Kidney (tissue), 14 donors: ENCODE results near the gene LSMEM2. TPM values are rescaled to one million over a fixed set of nuclear protein-coding genes. Genes with fewer than 3 reads are reported as not detected.

Experiments used
- DNase-seq, 5 donors: peaks; one replicate each; pipeline ENCODE4 v3.0.0-alpha.2; 2013 to 2020
- FAIRE-seq: peaks from 2 replicates; lab custom pipeline; 2012; peaks lifted over from hg19 to GRCh38; lab: Jason Lieb, UNC
- H3K27ac ChIP-seq, 2 donors: one replicate each; pipeline ENCODE4 v1.7.0; 2013; ENCODE audit warnings: low read depth in 2 of 2, low read length in 2 of 2, inconsistent platforms in 1 of 2
- H3K27me3 ChIP-seq: one replicate; pipeline ENCODE4 v1.7.1; 2013; ENCODE audit warnings: low read length, inconsistent platforms; ENCODE audit not compliant: control insufficient read depth, insufficient read depth
- H3K36me3 ChIP-seq, 3 donors: one replicate each; pipeline versions ENCODE4 v1.7.0 to v1.7.1; 2013; ENCODE audit warnings: low read length in 3 of 3, control low read depth in 1 of 3, inconsistent platforms in 1 of 3; ENCODE audit not compliant: insufficient read depth in 3 of 3, control insufficient read depth in 2 of 3
- H3K4me1 ChIP-seq, 3 donors: one replicate each; pipeline versions ENCODE4 v1.7.0 to v1.7.1; 2013; ENCODE audit warnings: low read length in 3 of 3, inconsistent platforms in 1 of 3, low read depth in 1 of 3; ENCODE audit not compliant: control insufficient read depth in 2 of 3, insufficient read depth in 2 of 3
- H3K4me3 ChIP-seq, 3 donors: one replicate each; pipeline versions ENCODE4 v1.7.0 to v1.8.1; 2013; ENCODE audit warnings: low read length in 3 of 3, control low read depth in 1 of 3, inconsistent platforms in 1 of 3
- H3K9ac ChIP-seq, 3 donors: one replicate each; pipeline versions ENCODE4 v1.7.0 to v1.7.1; 2013; ENCODE audit warnings: low read length in 3 of 3, control low read depth in 1 of 3, inconsistent platforms in 1 of 3
- H3K9me3 ChIP-seq, 3 donors: one replicate each; pipeline versions ENCODE4 v1.7.0 to v1.7.1; 2013; ENCODE audit warnings: low read length in 3 of 3, control low read depth in 1 of 3, inconsistent platforms in 1 of 3; ENCODE audit not compliant: control insufficient read depth in 2 of 3, insufficient read depth in 1 of 3
- CTCF ChIP-seq: IDR thresholded peaks from 3 replicates; pipeline ENCODE4 v1.5.1; 2012; ENCODE audit warnings: mild to moderate bottlenecking, moderate library complexity, borderline replicate concordance; ENCODE audit not compliant: insufficient read depth; ENCODE audit errors: extremely low read depth
- intact Hi-C: fragments of 100-400 bp; cut with DNase I; formaldehyde crosslinking; loops from one replicate; pipeline ENCODE4 v1.11.1; 2022
- polyA plus RNA-seq: library from polyadenylated mRNA; stranded (reverse); fragments of 350-450 nt; fragmentation: Illumina TruSeq; extraction: RNeasy Lipid Tissue Mini Kit (QIAGEN cat#74804); gene quantifications from one replicate; pipeline ENCODE4 v1.2.3, GENCODE V29; 2014; ENCODE audit warnings: low read depth, low replicate concordance; ENCODE audit not compliant: insufficient read depth
- total RNA-seq: library from RNA; stranded (reverse); fragmentation: NEBNext Ultra II Directional; extraction: Animal tissue kit (Norgen Biotek cat#: 25700); gene quantifications from one replicate; pipeline ENCODE4 v1.2.1, GENCODE V29; 2021
- donor health status: control.
- donor health status: control.
- donor health status: control.
- donor health status: control.
- donor health status: control.
- donor health status: DM: yes; HTN: yes; CAD: no.
- donor health status: Normal renal cell carcinoma (clear cell type).

Gene LSMEM2
- total and polyA plus RNA-seq, 2 donors from 2014 or later: 0.22 to 0.62 TPM

GRCh38 chr3:50230794-50231125 is 48.1 kb upstream of the LSMEM2 start:
- intact Hi-C loops: no loop called here
- Histone ChIP-seq H3K9ac (no peak overlapping the region), H3K36me3 (no peaks in the 10 kb centered on the region), H3K4me1 (peaks cover 0 to 25% (median 0%) of the 10 kb centered on the region in 3 donors), H3K27me3 (no peaks in the 10 kb centered on the region), H3K9me3 (no peaks in the 10 kb centered on the region), H3K27ac (no peak overlapping the region), H3K4me3 (no peak overlapping the region)
- DNase-seq: no peak
- no peak for FAIRE-seq
- TF ChIP-seq CTCF: no peak

GRCh38 chr3:50231581-50231980 is 47.3 kb upstream of the LSMEM2 start:
- TF ChIP-seq CTCF: no peak
- DNase-seq (no peak), FAIRE-seq (no peak)
- Histone ChIP-seq H3K27me3 (no peaks in the 10 kb centered on the region), H3K4me1 (peaks cover 0 to 22% (median 0%) of the 10 kb centered on the region in 3 donors), H3K27ac (no peak overlapping the region), H3K9me3 (no peaks in the 10 kb centered on the region), H3K9ac (no peak overlapping the region), H3K36me3 (no peaks in the 10 kb centered on the region), H3K4me3 (no peak overlapping the region)
- intact Hi-C loops: no loop called here

- H3K9me3 ChIP-seq: no peaks in the 10 kb centered on the region
- H3K4me3 ChIP-seq: no peak overlapping the region
- H3K27me3 ChIP-seq: no peaks in the 10 kb centered on the region
- no peak overlapping the region for H3K27ac ChIP-seq
- DNase-seq: no peak
- no peak for FAIRE-seq
- no peak for TF ChIP-seq CTCF
- peaks cover 0 to 21% (median 0%) of the 10 kb centered on the region in 3 donors for H3K4me1 ChIP-seq
- no peaks in the 10 kb centered on the region for H3K36me3 ChIP-seq
- no peak overlapping the region for H3K9ac ChIP-seq
- intact Hi-C loops: no loop called here
These were observed 46.6 kb upstream of the LSMEM2 start for GRCh38 chr3:50232303-50232702.

- no peak overlapping the region for H3K9ac ChIP-seq
- no peaks in the 10 kb centered on the region for H3K36me3 ChIP-seq
- no peak overlapping the region for H3K4me3 ChIP-seq
- peak in 4 of 5 donors; percentile 48 to 71 (median 57) for DNase-seq
- no peak overlapping the region for H3K27ac ChIP-seq
- FAIRE-seq: no peak
- TF ChIP-seq CTCF: no peak
- H3K9me3 ChIP-seq: no peaks in the 10 kb centered on the region
- H3K4me1 ChIP-seq: peaks cover 0 to 24% (median 1%) of the 10 kb centered on the region in 3 donors
- intact Hi-C loops: no loop called here
- H3K27me3 ChIP-seq: no peaks in the 10 kb centered on the region
These were observed 45.7 kb upstream of the LSMEM2 start for GRCh38 chr3:50233176-50233575.
